Suppressor macrophage treated with lipopolysaccharide for 1 hour (primary cell): ENCODE measurements around the gene MTCH2.

ENCODE experiments used
- DNase-seq, 3 donors: peaks; one replicate each; pipeline ENCODE4 v3.0.0-alpha.2; 2020 to 2022

Gene MTCH2

GRCh38 chr11:47589118-47589517 lies 53.2 kb downstream of the MTCH2 start:
- no peak for DNase-seq

DNA sequence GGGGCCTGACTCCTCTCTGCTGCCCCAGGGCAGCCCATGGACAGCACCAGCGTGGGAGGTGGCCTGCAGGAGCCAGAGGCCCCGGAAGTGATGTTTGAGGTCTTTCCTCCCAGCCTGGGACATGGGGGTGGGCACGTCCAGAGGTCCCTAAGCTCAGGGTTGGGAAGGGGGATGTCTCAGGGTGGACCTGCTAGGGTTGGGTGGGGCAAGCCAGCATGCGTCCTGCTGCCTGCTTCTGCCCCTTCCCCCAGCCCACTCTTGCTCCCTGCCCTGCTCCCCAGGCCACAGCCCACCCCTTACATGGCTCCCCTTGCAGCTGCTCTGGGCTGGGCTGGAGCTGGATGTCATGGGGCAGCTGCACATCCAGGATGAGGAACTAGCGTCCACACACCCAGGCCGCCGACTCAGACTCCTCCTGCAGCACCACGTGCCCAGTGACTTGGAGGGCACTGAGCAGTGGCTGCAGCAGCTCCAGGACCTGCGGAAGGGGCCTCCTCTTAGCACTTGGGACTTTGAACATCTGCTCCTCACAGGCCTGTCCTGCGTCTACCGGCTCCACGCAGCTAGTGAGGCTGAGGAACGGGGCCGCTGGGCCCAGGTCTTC lies 54.5 kb downstream of the MTCH2 start:
- DNase-seq: peak; percentile 87 to 92 (median 88)

DNA sequence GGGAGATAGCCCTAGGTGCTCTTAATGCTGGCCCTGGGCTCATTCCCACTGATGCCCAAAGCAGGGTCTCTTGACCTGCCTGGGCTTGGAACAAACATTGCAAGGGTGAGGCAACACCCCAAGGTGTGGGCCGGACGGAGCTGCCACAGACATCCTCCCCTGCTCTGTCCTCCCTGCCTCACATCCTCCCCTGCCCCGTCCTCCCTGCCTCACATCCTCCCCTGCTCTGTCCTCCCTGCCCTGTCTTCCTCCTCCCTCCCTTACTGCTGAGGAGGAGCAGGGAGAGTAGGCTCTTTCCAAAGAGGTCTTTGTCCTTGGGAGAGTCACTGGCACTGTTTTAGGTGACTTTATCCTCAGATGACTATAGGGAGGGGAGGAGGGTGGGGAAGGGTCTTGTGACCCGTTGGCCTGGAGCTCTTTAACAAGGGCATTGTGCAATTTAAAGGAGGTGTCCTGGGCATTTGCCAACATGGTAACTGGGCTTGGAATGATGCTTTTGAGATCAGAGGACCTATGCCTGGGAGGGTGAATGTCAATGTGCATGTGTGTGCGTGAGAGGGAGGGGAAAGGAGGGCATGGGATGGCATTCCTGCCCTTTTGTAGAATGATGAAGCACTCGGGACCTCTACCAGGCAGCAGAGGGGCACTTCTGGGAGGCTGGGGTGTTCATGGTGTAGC lies 55.2 kb downstream of the MTCH2 start:
- DNase-seq: peak in 1 of 3 donors; percentile 22

DNA sequence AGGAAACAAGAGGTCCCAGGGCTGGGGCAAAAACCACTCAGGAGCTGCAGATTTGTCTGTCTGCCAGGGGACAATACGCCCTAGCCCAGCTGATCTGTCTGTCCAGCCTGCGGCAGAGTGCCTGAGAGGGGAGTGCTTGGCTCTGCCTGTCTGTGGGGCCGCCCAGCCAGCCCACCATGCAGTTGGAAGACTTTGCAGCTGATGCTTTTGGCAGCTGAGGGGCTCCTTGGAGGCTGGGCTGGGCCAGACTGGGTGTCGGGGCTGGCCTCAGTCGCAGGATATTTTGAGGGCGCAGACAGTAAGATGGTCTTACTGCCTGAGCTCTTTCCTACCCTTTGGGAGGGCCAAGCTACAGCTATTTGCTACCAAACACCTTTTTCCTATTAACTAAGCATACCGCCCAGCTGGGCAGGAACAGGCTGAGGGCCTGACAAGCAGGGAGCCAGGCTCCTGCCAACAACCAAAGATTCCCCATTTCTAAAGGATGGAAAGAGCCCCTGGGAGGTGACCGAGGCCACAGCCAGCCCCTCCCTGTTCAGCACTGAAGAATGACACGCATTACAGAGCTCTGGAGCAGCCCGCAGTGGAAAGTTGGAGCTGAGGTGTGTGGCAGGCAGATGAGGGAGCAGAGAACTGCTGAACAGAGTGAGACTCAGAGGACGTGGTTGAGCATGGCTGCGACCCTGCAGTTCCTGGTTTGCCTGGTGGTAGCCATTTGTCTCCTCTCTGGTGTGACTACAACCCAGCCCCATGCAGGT lies 56.1 kb downstream of the MTCH2 start, which contains the start of gene FAM180B:
TSS of gene FAM180B (plus strand) at position 581 of the 758 bp plus-strand sequence. CDS start at position 672, 91 bp downstream.
- no peak for DNase-seq

DNA sequence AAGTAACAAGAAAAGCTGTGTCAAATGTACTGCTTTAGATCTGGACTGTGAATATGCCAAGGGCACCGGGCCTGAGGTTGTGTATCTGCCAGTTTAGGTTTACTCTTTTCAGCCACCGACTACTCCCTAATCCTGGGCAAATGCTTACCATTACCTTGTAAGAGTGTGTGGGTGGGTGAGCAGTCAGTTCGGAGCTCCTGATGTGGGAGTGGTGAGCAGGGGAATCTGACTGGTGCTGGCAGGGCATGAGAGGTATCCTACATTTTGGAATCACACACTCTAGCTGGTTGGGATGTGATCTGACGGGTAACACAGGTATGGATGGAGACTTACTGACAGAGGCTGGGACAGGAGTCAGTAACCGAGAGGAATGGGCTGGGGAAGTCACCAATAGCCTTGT lies 58.5 kb downstream of the MTCH2 start:
- no peak for DNase-seq

DNA sequence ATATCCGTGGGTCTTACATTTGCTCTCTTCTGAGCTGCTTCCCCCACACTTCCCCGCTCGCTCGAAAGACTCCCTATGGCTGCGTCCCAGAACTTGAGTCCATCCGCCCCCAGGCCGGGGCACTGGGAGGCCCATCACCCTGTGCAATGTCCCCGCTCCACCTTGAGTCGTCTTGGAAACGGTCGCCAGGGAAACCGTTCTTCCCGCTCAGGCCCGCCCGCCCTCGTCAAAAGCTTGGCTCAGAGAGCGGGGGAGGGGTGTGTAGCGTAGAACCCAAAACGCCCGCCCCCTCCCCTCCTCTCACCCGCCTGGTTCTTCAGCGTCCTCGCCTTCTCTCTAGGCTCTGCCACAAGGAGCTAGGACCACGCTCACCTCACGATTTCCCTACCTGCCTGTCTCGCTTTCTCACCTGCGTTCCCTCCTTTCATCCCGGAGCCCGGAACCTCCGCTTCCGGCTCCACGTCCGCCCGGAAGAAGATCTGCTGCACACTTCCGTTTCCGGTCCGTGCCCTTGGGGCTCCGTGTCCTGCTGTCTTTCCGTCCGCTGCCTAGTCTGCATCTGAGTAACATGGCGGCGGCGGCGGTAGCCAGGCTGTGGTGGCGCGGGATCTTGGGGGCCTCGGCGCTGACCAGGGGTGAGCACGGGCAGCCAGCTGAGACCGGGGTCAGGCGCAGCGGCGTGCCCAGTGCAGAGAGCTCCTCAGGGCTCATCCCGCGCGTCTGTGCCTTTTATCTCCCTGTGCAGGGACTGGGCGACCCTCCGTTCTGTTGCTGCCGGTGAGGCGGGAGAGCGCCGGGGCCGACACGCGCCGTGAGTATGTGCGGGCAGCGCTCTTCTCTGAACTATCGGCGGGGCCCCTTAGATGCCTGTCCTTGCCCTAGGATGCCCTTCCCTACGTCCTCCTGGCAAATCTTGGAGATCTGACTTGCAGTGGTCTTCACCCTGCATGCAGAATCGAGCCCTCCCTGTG lies 63.5 kb downstream of the MTCH2 start, which contains the start of the genes KBTBD4 and NDUFS3:
TSS of gene KBTBD4 (minus strand) at position 447 of the 971 bp plus-strand sequence. CDS start at position 428, 19 bp downstream.
TSS of gene NDUFS3 (plus strand) at position 551 of the 971 bp plus-strand sequence. CDS start at position 569, 18 bp downstream.
- DNase-seq: peak; percentile 89 to 93 (median 91)

- DNase-seq: no peak
Observed at GRCh38 chr11:47577460-47578041, 64.8 kb downstream of the MTCH2 start.

DNA sequence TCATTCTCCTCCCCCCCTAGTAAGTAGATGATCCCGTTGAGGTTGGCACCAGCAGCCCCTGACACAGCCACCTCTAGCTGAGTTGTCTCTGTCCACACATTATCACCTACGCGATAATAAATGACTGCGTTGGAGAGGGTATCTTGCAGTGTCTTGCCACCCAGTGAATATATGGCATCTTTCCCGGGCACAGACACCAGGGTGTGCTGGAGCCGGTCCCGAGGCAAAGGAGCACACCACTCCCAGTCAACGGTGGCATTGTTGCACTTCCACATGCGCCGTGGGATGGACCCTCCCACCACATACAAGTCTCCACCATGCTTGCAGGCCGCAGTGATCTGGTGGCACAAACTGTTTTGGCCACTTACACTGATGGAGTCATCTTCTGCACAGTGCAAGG lies 69.0 kb downstream of the MTCH2 start:
- DNase-seq: no peak

DNA sequence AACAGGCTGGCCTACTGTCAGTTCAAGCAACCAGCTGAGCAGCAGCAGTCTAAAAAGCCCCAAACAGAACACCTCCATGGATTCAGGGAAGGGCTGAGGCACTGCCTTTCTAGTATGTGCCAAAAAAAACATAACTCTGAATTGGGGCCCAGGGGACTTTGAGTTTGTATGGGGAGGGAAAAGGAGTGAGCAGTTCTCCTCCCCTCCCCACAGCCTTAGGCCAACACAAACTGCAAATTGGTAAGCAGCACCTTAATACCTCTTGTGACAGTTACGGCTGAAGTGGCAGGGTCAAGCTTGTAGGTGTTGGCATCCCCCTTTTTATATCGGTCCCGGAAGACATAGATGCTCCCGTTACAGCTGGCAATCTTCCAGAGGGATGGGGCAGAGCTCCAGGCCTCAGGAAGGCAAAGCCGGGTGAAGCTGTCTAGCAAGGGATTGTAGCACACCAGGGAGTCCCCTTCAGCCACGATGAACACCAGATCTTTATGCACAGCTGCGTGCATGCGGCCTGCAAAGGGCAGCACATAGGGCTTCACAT lies 69.6 kb downstream of the MTCH2 start:
- DNase-seq: no peak

GRCh38 chr11:47571895-47572294 lies 70.5 kb downstream of the MTCH2 start:
- DNase-seq: no peak

- no peak for DNase-seq
Observed at GRCh38 chr11:47571357-47571729, 71.0 kb downstream of the MTCH2 start.

DNA sequence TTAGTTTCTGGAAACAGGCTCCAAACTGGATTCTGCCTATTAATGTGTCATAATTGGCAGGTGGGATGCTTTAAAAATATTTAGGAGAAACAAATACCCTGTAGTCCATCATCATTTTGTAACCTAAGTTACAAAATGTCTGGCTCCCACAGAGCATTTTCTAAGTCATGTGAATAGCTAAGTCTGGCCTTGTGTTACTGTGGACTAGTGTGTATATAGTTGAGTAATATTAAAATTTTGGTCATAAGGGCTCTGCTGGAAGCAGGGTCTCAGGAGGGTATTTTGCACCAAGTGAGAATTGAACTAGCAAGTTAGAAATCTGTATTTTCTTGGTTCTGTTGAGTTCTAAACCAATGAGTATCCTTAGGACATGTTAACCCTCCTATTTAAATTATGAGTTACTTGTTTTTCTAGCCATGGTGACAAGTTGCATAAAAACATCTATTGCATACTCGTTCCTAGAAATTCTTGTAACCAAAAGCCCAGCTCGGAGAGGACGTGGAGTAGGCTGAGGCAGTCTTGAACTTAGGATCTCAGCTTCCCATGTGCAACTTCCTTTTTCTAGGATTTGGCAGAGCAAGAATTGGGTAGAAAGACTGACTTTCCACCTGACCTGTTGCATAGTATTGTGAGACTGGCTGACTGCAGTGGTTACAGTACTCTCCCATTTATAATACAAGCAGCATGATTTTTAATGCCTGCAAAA lies 71.6 kb downstream of the MTCH2 start:
- peak; percentile 41 to 45 (median 42) for DNase-seq

GRCh38 chr11:47569646-47570045 lies 72.7 kb downstream of the MTCH2 start:
- DNase-seq: no peak
